H1 (cell line): Measurements from ENCODE around the gene MYCBP2. TPM values are rescaled to one million over a fixed set of nuclear protein-coding genes. Genes with fewer than 3 reads are reported as not detected.

ENCODE experiments used
- CTCF ChIA-PET: fragments of 300-600 bp; sonication (Branson Sonifier 250); formaldehyde crosslinking; loops from one replicate; lab custom pipeline; 2021; ENCODE audit not compliant: partially characterized antibody; lab: Charles Lee
- POLR2A ChIA-PET: fragments of 300-600 bp; sonication (Branson Sonifier 250); formaldehyde crosslinking; loops from one replicate; lab custom pipeline; 2021; ENCODE audit warnings: inconsistent platforms; ENCODE audit not compliant: partially characterized antibody; lab: Charles Lee
- DNase-seq, 2 experiments: peaks; one replicate each; pipeline versions ENCODE4 v3.0.0 to v3.0.0-alpha.2; 2010 to 2022; ENCODE audit warnings: low spot score in 2 of 2, low read depth in 1 of 2, mixed read lengths in 1 of 2
- FAIRE-seq: peaks from 2 replicates; lab custom pipeline; 2011; peaks lifted over from hg19 to GRCh38; lab: Jason Lieb, UNC
- H2AFZ ChIP-seq: 2 replicates; pipeline ENCODE4 v1.8.1; 2012; ENCODE audit warnings: low read length, inconsistent platforms
- H2AK5ac ChIP-seq: 2 replicates; pipeline ENCODE4 v1.6.1; 2013; ENCODE audit warnings: low read depth, low read length
- H2BK120ac ChIP-seq: replicated peaks from 2 replicates; pipeline ENCODE3; 2013; ENCODE audit warnings: low read depth, low read length, inconsistent platforms
- H2BK12ac ChIP-seq: 2 replicates; pipeline ENCODE4 v1.6.1; 2013; ENCODE audit warnings: low read depth, low read length
- H2BK15ac ChIP-seq: 2 replicates; pipeline ENCODE4 v1.6.1; 2013; ENCODE audit warnings: low read length
- H2BK20ac ChIP-seq: 2 replicates; pipeline ENCODE4 v1.6.1; 2013; ENCODE audit warnings: low read length
- H2BK5ac ChIP-seq: 2 replicates; pipeline ENCODE4 v1.6.1; 2013; ENCODE audit warnings: low read depth, low read length
- H3K14ac ChIP-seq: 2 replicates; pipeline ENCODE4 v1.6.1; 2013; ENCODE audit warnings: inconsistent platforms; ENCODE audit not compliant: insufficient read length
- H3K18ac ChIP-seq: 2 replicates; pipeline ENCODE4 v1.6.1; 2013; ENCODE audit warnings: low read length; ENCODE audit errors: extremely low read depth
- H3K23ac ChIP-seq: 2 replicates; pipeline ENCODE4 v1.6.1; 2013; ENCODE audit warnings: inconsistent platforms; ENCODE audit not compliant: insufficient read length
- H3K23me2 ChIP-seq: 2 replicates; pipeline ENCODE4 v1.6.1; 2013; ENCODE audit warnings: low read depth, low read length
- H3K27ac ChIP-seq: 2 replicates; pipeline ENCODE4 v1.6.1; 2011; ENCODE audit warnings: low read depth, low read length, inconsistent platforms
- H3K27me3 ChIP-seq, 4 experiments: replicated peaks in 1 of 4; 1 replicate in 1 of 4; 2 replicates in 3 of 4; pipeline versions ENCODE4 v1.6.1 to v1.8.1; 2011 to 2013; ENCODE audit warnings: low read length in 3 of 4, mild to moderate bottlenecking in 3 of 4, inconsistent platforms in 2 of 4, mixed read lengths in 2 of 4, moderate library complexity in 1 of 4; ENCODE audit not compliant: control insufficient read depth in 3 of 4, insufficient read depth in 3 of 4; ENCODE audit errors: extremely low read depth in 1 of 4
- H3K36me3 ChIP-seq, 4 experiments: 2 replicates each; pipeline versions ENCODE4 v1.6.1 to v1.8.1; 2011 to 2013; ENCODE audit warnings: mild to moderate bottlenecking in 4 of 4, low read length in 3 of 4, moderate library complexity in 2 of 4, control low read depth in 1 of 4, inconsistent platforms in 1 of 4; ENCODE audit not compliant: insufficient read depth in 4 of 4, control insufficient read depth in 2 of 4
- H3K4ac ChIP-seq: replicated peaks from 2 replicates; pipeline ENCODE3; 2013; ENCODE audit warnings: low read length, low read depth, mixed read lengths, inconsistent platforms; ENCODE audit not compliant: insufficient read length
- H3K4me1 ChIP-seq, 4 experiments: replicated peaks in 1 of 4; 1 replicate in 1 of 4; 2 replicates in 3 of 4; pipeline versions ENCODE4 v1.6.1 to v1.8.1; 2011 to 2013; ENCODE audit warnings: low read length in 3 of 4, inconsistent platforms in 2 of 4, mixed read lengths in 1 of 4; ENCODE audit not compliant: insufficient read depth in 4 of 4, control insufficient read depth in 3 of 4
- H3K4me2 ChIP-seq, 2 experiments: 2 replicates each; pipeline versions ENCODE4 v1.6.1 to v1.8.1; 2011 to 2013; ENCODE audit warnings: low read depth in 2 of 2, low read length in 2 of 2, control low read depth in 1 of 2, inconsistent platforms in 1 of 2, mild to moderate bottlenecking in 1 of 2; ENCODE audit not compliant: insufficient read depth in 1 of 2
- H3K4me3 ChIP-seq, 4 experiments: fragments of 200-600, 300-600 bp in 1 of 4; sonication (generic), shearing (Covaris generic), sonication (Bioruptor Twin) in 1 of 4; 2 replicates each; pipeline versions ENCODE4 v1.5.1 to v1.8.1; 2011 to 2016; ENCODE audit warnings: low read length in 4 of 4, low read depth in 3 of 4, control low read depth in 2 of 4, inconsistent platforms in 2 of 4, mild to moderate bottlenecking in 2 of 4, mixed read lengths in 1 of 4, moderate library complexity in 1 of 4; ENCODE audit not compliant: insufficient read depth in 2 of 4; ENCODE audit errors: extremely low read depth in 1 of 4
- H3K56ac ChIP-seq: replicated peaks from 2 replicates; pipeline ENCODE3; 2013; ENCODE audit warnings: low read depth, mild to moderate bottlenecking, mixed read lengths, low read length, inconsistent platforms; ENCODE audit not compliant: insufficient read length
- H3K79me1 ChIP-seq: 2 replicates; pipeline ENCODE4 v1.6.1; 2013; ENCODE audit warnings: low read depth, low read length, control low read depth
- H3K79me2 ChIP-seq, 2 experiments: 2 replicates each; pipeline versions ENCODE4 v1.6.1 to v1.8.1; 2012 to 2013; ENCODE audit warnings: low read length in 2 of 2, mild to moderate bottlenecking in 2 of 2, inconsistent platforms in 1 of 2; ENCODE audit not compliant: insufficient read depth in 2 of 2, control insufficient read depth in 1 of 2
- H3K9ac ChIP-seq, 4 experiments: replicated peaks in 1 of 4; 1 replicate in 1 of 4; 2 replicates in 3 of 4; pipeline versions ENCODE4 v1.6.1 to v1.8.1; 2011 to 2013; ENCODE audit warnings: low read depth in 3 of 4, low read length in 3 of 4, control low read depth in 2 of 4, mild to moderate bottlenecking in 2 of 4, moderate library complexity in 2 of 4, inconsistent platforms in 1 of 4; ENCODE audit errors: extremely low read depth in 1 of 4
- H3K9me3 ChIP-seq, 2 experiments: 2 replicates each; pipeline versions ENCODE4 v1.6.1 to v1.8.1; 2012 to 2013; ENCODE audit warnings: mild to moderate bottlenecking in 2 of 2, moderate library complexity in 2 of 2, control low read depth in 1 of 2, inconsistent platforms in 1 of 2, low read depth in 1 of 2, low read length in 1 of 2, mixed read lengths in 1 of 2; ENCODE audit not compliant: insufficient read depth in 2 of 2
- H4K20me1 ChIP-seq, 2 experiments: replicated peaks in 1 of 2; 2 replicates each; pipeline versions ENCODE3 to v1.8.1; 2011 to 2013; ENCODE audit warnings: inconsistent platforms in 2 of 2, low read length in 2 of 2, mild to moderate bottlenecking in 1 of 2; ENCODE audit not compliant: insufficient read depth in 2 of 2, control insufficient read depth in 1 of 2
- H4K5ac ChIP-seq: 2 replicates; pipeline ENCODE4 v1.6.1; 2013; ENCODE audit warnings: low read length, low read depth, mixed read lengths, inconsistent platforms; ENCODE audit not compliant: insufficient read length
- H4K8ac ChIP-seq: 2 replicates; pipeline ENCODE4 v1.8.0; 2013; ENCODE audit warnings: mild to moderate bottlenecking, moderate library complexity, low read length, inconsistent platforms; ENCODE audit not compliant: insufficient read depth; ENCODE audit errors: extremely low read depth
- H4K91ac ChIP-seq: replicated peaks from 2 replicates; pipeline ENCODE3; 2013; ENCODE audit warnings: low read length, mixed read lengths, inconsistent platforms; ENCODE audit not compliant: insufficient read length
- ATF3 ChIP-seq: IDR thresholded peaks from 2 replicates; pipeline ENCODE4 v1.6.1; 2011; ENCODE audit warnings: low read depth, mild to moderate bottlenecking, low read length; ENCODE audit not compliant: insufficient read depth
- CBX8 ChIP-seq: fragments of 300-800, 300-1000 bp; sonication (generic); IDR thresholded peaks from 2 replicates; pipeline ENCODE4 v1.7.1; 2016; ENCODE audit warnings: low read depth, low read length, borderline replicate concordance
- GTF2F1 ChIP-seq: IDR thresholded peaks from 2 replicates; pipeline ENCODE4 v1.6.1; 2012; ENCODE audit warnings: low read depth, low read length, improper control_type of control experiment, borderline replicate concordance
- MAX ChIP-seq: IDR thresholded peaks from 2 replicates; pipeline ENCODE4 v1.6.1; 2012; ENCODE audit warnings: inconsistent platforms
- RFX5 ChIP-seq: IDR thresholded peaks from 2 replicates; pipeline ENCODE4 v1.6.1; 2011; ENCODE audit warnings: low read depth, low read length, improper control_type of control experiment, borderline replicate concordance
- RXRA ChIP-seq: IDR thresholded peaks from 2 replicates; pipeline ENCODE4 v1.6.1; 2011; ENCODE audit warnings: low read depth, mild to moderate bottlenecking, low read length, moderate library complexity; ENCODE audit not compliant: insufficient read depth
- SIX5 ChIP-seq: IDR thresholded peaks from 2 replicates; pipeline ENCODE4 v1.6.1; 2011; ENCODE audit warnings: mild to moderate bottlenecking, low read depth, low read length
- TAF7 ChIP-seq: optimal IDR thresholded peaks from 2 replicates; pipeline ENCODE3; 2011; ENCODE audit warnings: low read depth, mild to moderate bottlenecking, inconsistent platforms, low read length, moderate library complexity, borderline replicate concordance
- YY1 ChIP-seq: IDR thresholded peaks from 2 replicates; pipeline ENCODE4 v1.6.1; 2011; ENCODE audit warnings: low read depth, mild to moderate bottlenecking, low read length
- WGBS, 2 experiments: shearing (Covaris generic) in 1 of 2; methylation state at CpG; one replicate each; pipeline versions ENCODE4 v1.1.6 to v1.1.7; 2013 to 2015; ENCODE audit warnings: low lambda C conversion rate in 2 of 2, mixed read lengths in 2 of 2, inconsistent platforms in 1 of 2, low coverage in 1 of 2, missing lambda C conversion rate in 1 of 2; ENCODE audit not compliant: insufficient replicate concordance in 2 of 2, insufficient coverage in 1 of 2, insufficient read length in 1 of 2; ENCODE audit errors: extremely low coverage in 1 of 2, missing lambda C conversion rate in 1 of 2; 5-methylcytosine and 5-hydroxymethylcytosine counted together
- polyA plus RNA-seq, 7 experiments: library from polyadenylated mRNA; depleted of rRNA in 3 of 7; stranded (reverse) in 5 of 7; unstranded in 2 of 7; fragments of >200 nt in 5 of 7; fragments of 200-250 nt in 2 of 7; gene quantifications; 1 replicate in 5 of 7; 2 replicates in 1 of 7; 4 replicates in 1 of 7; pipeline versions ENCODE4 v1.2.1 to v1.2.3, GENCODE V29; 2011 to 2013; ENCODE audit warnings: missing spikeins in 2 of 7, mixed read lengths in 2 of 7
- total RNA-seq: library from RNA; stranded (reverse); fragmentation: NEBNext Ultra II Directional; extraction: Animal tissue kit (Norgen Biotek cat#: 25700); gene quantifications from 2 replicates; pipeline ENCODE4 v1.2.1, GENCODE V29; 2021

Gene MYCBP2
- total and polyA plus RNA-seq, 2 of the 8 experiments (the other 6 are each of a cell fraction or from before 2014, with no cell fraction given): 19.0 to 52.1 TPM

- peaks cover 0 to 4% of the 10 kb centered on the region in 2 experiments for H4K20me1 ChIP-seq
- H2BK12ac ChIP-seq: no peak overlapping the region
- H3K4me2 ChIP-seq: no peak overlapping the region
- H3K56ac ChIP-seq: no peak overlapping the region
- H2AFZ ChIP-seq: no peak overlapping the region
- H3K23ac ChIP-seq: no peak overlapping the region
- 85% methylated on average over 2 of the region's 2 CpGs; no CpG with 5 or more reads in 1 of the 2 experiments for WGBS, 2 experiments
- H3K14ac ChIP-seq: no peak overlapping the region
- H2BK20ac ChIP-seq: no peak overlapping the region
- no peaks in the 10 kb centered on the region; a peak in 1 of 7 replicates for H3K4me1 ChIP-seq
- H3K79me2 ChIP-seq: no peaks in the 10 kb centered on the region
- no peak overlapping the region for H3K27ac ChIP-seq
- no peak overlapping the region for H3K4ac ChIP-seq
- H4K5ac ChIP-seq: no peak overlapping the region
- H2AK5ac ChIP-seq: no peak overlapping the region
- no peak overlapping the region for H2BK5ac ChIP-seq
- no peaks in the 10 kb centered on the region for H3K9me3 ChIP-seq
- ChIA-PET CTCF (interaction anchor here (0.7 to 1.5 kb wide), 5 partner anchors 18 to 401 kb away, joined by 3 to 7 read pairs (median 3); no protein-coding TSS in a partner anchor), POLR2A (interaction anchor here (0.6 kb wide), 1 partner anchor 13 kb away, joined by 4 read pairs; no protein-coding TSS in a partner anchor)
- FAIRE-seq: no peak
- TF ChIP-seq CBX8: no peak
- no peak for TF ChIP-seq YY1
- no peak for TF ChIP-seq GTF2F1
- TF ChIP-seq RFX5: no peak
- no peak for TF ChIP-seq SIX5
- TF ChIP-seq MAX: no peak
- no peak for TF ChIP-seq ATF3
- no peak for TF ChIP-seq TAF7
- TF ChIP-seq RXRA: no peak
- TF ChIP-seq, all 59 proteins: peak for 0
- no peaks in the 10 kb centered on the region for H3K23me2 ChIP-seq
- H3K36me3 ChIP-seq: peaks cover 2 to 29% (median 9%) of the 10 kb centered on the region in 4 experiments; a peak in 5 of 8 replicates
- H2BK15ac ChIP-seq: no peak overlapping the region
- no peak overlapping the region for H3K18ac ChIP-seq
- H2BK120ac ChIP-seq: no peak overlapping the region
- H3K27me3 ChIP-seq: no peaks in the 10 kb centered on the region
- H4K8ac ChIP-seq: no peak overlapping the region
- H3K79me1 ChIP-seq: no peaks in the 10 kb centered on the region
- H3K4me3 ChIP-seq: no peak overlapping the region
- no peak overlapping the region for H3K9ac ChIP-seq
- no peak overlapping the region for H4K91ac ChIP-seq
- DNase-seq: no peak
Observed at GRCh38 chr13:77055158-77055557, 271.7 kb downstream of the MYCBP2 start.
